Uterus (tissue), 4 donors: ENCODE results near the gene TMEM266. TPM values are rescaled to one million over a fixed set of nuclear protein-coding genes. Genes with fewer than 3 reads are reported as not detected.

Experiments used
- DNase-seq, 2 donors: peaks; one replicate each; pipeline ENCODE4 v3.0.0-alpha.2; 2019 to 2020
- H3K27ac ChIP-seq, 2 donors: fragments of 200-600 bp; sonication (generic); 1 replicate in 1 of 2; 2 replicates in 1 of 2; pipeline ENCODE4 v1.5.1; 2016 to 2018
- H3K27me3 ChIP-seq, 2 donors: fragments of 200-600 bp; sonication (generic); one replicate each; pipeline ENCODE4 v1.5.1; 2018 to 2019; ENCODE audit warnings: control low read depth in 1 of 2
- H3K36me3 ChIP-seq, 2 donors: fragments of 200-600 bp; sonication (generic); one replicate each; pipeline ENCODE4 v1.5.1; 2019; ENCODE audit warnings: control low read depth in 1 of 2
- H3K4me1 ChIP-seq, 2 donors: fragments of 200-600 bp; sonication (generic); one replicate each; pipeline ENCODE4 v1.5.1; 2018 to 2019; ENCODE audit warnings: control low read depth in 1 of 2
- H3K4me3 ChIP-seq, 2 donors: fragments of 200-600 bp; sonication (generic); 1 replicate in 1 of 2; 2 replicates in 1 of 2; pipeline ENCODE4 v1.5.1; 2018 to 2019; ENCODE audit warnings: mild to moderate bottlenecking in 1 of 2
- H3K9me3 ChIP-seq, 2 donors: fragments of 200-600 bp; sonication (generic); one replicate each; pipeline ENCODE4 v1.5.1; 2019; ENCODE audit warnings: control low read depth in 1 of 2
- CTCF ChIP-seq, 4 experiments: fragments of 200-600 bp in 2 of 4; fragments of 450-650 bp in 2 of 4; sonication (generic) in 2 of 4; IDR thresholded peaks; one replicate each; pipeline ENCODE4 v1.5.1; 2016 to 2019; ENCODE audit warnings: antibody characterized with exemption in 4 of 4, mild to moderate bottlenecking in 2 of 4, moderate library complexity in 1 of 4
- POLR2A ChIP-seq, 2 donors: fragments of 450-650 bp; IDR thresholded peaks; one replicate each; pipeline ENCODE4 v1.6.1; 2016; ENCODE audit warnings: antibody characterized with exemption in 2 of 2, mild to moderate bottlenecking in 1 of 2, moderate library complexity in 1 of 2
- intact Hi-C: fragments of 100-400 bp; cut with DNase I; formaldehyde crosslinking; loops from one replicate; pipeline ENCODE4 v1.15.1; 2023; ENCODE audit warnings: low total_unique reads
- total RNA-seq, 4 donors: library from RNA; depleted of rRNA in 3 of 4; stranded (reverse); fragments of >200 nt in 3 of 4; gene quantifications; one replicate each; pipeline versions ENCODE4 v1.1.0 to v1.2.4, GENCODE V29; 2014 to 2023
- donor health status: DM: yes; HTN: yes; CAD: no.

The TMEM266 gene
- total RNA-seq, 4 donors from 2014 or later, result 0.35 TPM; not detected in 3

GRCh38 chr15:76252249-76252648, 192.5 kb downstream of the TMEM266 start:
- Histone ChIP-seq H3K27me3 (no peaks in the 10 kb centered on the region), H3K9me3 (no peaks in the 10 kb centered on the region), H3K4me1 (no peaks in the 10 kb centered on the region), H3K4me3 (no peak overlapping the region), H3K27ac (no peak overlapping the region), H3K36me3 (no peaks in the 10 kb centered on the region)
- TF ChIP-seq POLR2A (IDR thresholded peaks at IDR 0.05), result no peak
- no peak for TF ChIP-seq CTCF (IDR thresholded peaks at IDR 0.05)
- DNase-seq, result no peak
- intact Hi-C loops, result no loop called here

- H3K27ac ChIP-seq, result no peak overlapping the region
- no peaks in the 10 kb centered on the region for H3K9me3 ChIP-seq
- no peaks in the 10 kb centered on the region for H3K4me1 ChIP-seq
- intact Hi-C loops, result no loop called here
- no peaks in the 10 kb centered on the region for H3K36me3 ChIP-seq
- DNase-seq, result no peak
- H3K4me3 ChIP-seq, result no peak overlapping the region
- no peak for TF ChIP-seq CTCF (IDR thresholded peaks at IDR 0.05)
- TF ChIP-seq POLR2A (IDR thresholded peaks at IDR 0.05), result no peak
- H3K27me3 ChIP-seq, result no peaks in the 10 kb centered on the region
Observed at GRCh38 chr15:76253691-76254473, 194.1 kb downstream of the TMEM266 start.

Other genes with a start within 250 kb of the TMEM266 start
- gene UBE2Q2, start 216.5 kb upstream of the TMEM266 start, total RNA-seq, result 10 to 100 TPM; 36.6 to 71.7 (median 57.9) TPM
- gene FBXO22, start 156.1 kb upstream of the TMEM266 start, total RNA-seq, result 10 to 100 TPM in 3 of 4 donors, 1 to 10 TPM in 1; 5.4 to 41.7 (median 17.9) TPM
- under 1 TPM in 1 of 4 donors, not detected in 3; 0.21 TPM for gene NRG4, start 47.6 kb upstream of the TMEM266 start, total RNA-seq